HG02759 (cell line): ENCODE measurements around the gene DTX4.

Experiments used
- ATAC-seq: cut with Tn5 transposase; IDR thresholded peaks from one replicate; pipeline ENCODE4 v1.9.1; 2021; ENCODE audit warnings: mild to moderate bottlenecking, moderate library complexity; ENCODE audit not compliant: unreplicated experiment

Gene DTX4

DNA sequence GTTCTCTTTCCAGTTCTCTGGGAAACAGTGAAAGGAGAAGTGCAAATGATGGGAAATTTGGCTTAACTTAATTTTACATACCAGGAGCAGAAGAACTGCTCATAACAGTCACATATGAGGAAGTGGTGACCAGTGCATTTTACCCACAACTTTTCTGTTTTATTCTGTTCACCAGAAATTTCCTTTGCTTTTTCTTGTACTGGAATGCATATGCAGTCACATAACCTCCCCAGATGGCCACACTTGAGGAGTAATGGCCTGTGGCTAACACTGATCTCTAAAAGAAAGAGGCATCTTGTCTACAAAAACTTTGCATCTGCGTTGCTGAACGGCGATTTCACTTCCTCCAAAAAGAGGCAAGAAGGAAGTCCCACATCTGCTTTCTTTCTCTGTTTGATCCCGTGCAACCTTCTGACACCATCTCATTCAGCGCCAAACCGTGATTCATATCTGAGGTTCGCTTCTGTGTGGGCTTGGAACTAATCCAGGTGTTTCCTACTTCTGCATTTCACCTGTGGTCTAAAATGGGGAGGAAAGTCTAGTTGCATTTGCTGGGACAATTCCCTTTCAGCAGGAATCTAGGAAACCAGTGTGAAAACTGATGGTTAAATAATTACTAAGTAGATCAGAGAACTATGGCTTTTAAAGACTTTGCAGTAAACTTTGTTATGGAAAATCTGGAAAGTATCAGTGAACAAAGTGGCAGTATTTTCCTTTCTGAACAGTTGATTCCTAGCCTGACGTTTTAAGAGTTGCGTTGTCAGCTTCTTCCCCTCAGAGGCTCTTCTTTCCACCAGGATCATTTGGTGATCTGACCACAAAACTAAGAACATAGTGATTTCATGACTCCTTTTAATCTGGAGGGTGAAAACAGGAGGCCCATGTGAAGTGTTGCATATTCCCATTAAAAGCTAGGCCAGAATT, 45.0 kb downstream of the DTX4 start:
- peak; percentile 85 for ATAC-seq

DNA sequence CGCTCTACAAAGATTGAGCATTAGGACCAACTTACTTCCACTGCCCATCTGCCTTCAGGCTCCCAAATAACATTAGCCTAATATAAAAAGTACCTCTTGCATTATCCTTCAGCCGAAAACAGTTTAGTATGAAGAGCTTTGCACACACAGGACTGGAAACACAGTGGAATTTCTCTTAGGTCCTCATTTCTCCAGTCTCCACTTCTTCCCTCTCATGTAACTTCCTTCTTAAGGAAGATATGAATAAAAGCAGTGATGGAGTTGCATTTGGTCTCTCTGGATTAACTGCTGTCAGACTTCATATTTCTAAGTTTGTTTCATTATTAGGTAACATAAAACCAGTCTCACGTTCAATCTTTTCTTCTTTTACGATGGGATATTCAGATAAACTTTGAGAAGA, 46.4 kb downstream of the DTX4 start:
- no peak for ATAC-seq

DNA sequence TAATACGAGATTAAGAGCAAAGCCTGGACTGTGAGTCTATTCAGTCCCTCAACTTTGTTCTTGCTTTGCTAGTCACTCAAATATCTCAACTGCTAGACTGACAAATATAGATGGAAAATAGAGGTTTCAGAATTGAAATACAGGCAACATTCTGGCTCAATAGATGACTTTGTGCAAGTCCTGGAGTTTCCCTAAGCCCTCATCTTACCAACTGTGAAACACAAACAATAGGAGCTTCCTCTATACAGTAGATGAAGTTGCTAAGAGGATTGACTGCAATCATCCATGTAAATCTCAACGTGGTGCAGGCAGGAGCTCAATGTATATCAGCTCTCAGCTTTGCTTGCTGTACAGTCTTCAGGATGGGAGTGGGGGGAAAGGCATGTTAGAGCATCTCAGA, 47.0 kb downstream of the DTX4 start:
- no peak for ATAC-seq

GRCh38 chr11:59219836-59220235, 47.9 kb downstream of the DTX4 start:
- no peak for ATAC-seq

DNA sequence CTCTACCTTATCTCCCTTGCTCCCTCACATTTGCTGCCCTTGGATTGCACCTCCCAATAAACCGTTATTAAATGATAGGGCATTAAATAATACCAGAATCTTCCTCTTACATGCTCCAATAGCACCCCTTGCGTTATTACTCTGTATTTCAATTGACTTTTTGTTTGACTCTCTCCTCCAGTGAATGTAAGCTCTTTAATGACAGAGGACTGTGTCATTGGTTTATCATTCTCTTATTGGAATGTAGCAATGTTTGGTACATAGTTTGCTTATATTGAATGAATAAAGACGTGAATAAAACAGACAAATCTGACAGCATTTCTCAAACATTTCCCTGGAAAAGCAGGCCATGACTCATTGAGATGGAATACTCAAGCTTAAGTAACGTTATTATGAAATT, 49.5 kb downstream of the DTX4 start:
- ATAC-seq = no peak

GRCh38 chr11:59222464-59223060, 50.6 kb downstream of the DTX4 start:
- no peak for ATAC-seq

- no peak for ATAC-seq
These were observed 51.2 kb downstream of the DTX4 start for GRCh38 chr11:59223177-59223576.

DNA sequence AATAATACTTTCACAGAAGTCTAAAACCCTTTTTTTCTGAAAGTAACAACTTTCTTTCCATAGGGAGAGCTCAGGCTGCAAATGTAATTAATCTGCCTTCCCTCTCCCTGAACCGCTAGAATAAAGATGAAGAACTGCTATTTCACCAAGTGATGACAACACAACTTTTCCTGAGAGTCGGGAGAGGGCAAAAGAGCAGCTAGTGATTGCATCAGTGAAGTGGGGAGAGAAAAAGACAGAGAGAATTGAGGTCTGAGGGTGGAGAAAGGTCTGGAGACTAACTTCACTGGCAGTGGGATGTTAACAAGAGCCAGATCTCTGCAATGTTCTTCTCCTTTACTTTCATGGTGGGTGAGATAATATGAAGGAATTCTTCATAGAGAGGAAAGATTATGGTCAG, 51.7 kb downstream of the DTX4 start:
- ATAC-seq = no peak

GRCh38 chr11:59224351-59224928, 52.5 kb downstream of the DTX4 start:
- peak; percentile 44 for ATAC-seq

GRCh38 chr11:59225017-59225416, 53.1 kb downstream of the DTX4 start:
- ATAC-seq = peak; percentile 41

DNA sequence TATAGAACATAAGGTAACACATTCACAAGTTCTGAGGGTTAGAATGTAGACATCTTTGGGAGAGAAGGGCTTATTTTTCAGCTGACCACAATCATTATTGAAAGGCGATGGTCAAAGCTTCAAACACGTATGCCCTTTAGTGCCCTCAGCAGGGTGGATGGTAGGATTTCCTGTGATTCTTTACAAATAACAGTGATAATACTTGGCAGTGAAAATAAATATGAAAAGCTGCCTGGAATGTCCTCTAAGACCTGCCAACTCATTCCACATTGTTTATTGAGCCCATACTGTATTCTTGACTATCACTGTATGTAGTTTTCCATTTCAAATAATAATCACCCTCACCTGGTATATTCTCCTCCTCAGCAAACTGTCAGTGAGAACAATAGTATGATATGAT, 54.5 kb downstream of the DTX4 start:
- no peak for ATAC-seq

- ATAC-seq = no peak
These were observed 68.4 kb downstream of the DTX4 start for GRCh38 chr11:59240322-59240721.

GRCh38 chr11:59243633-59244032, 71.7 kb downstream of the DTX4 start:
- ATAC-seq = no peak

DNA sequence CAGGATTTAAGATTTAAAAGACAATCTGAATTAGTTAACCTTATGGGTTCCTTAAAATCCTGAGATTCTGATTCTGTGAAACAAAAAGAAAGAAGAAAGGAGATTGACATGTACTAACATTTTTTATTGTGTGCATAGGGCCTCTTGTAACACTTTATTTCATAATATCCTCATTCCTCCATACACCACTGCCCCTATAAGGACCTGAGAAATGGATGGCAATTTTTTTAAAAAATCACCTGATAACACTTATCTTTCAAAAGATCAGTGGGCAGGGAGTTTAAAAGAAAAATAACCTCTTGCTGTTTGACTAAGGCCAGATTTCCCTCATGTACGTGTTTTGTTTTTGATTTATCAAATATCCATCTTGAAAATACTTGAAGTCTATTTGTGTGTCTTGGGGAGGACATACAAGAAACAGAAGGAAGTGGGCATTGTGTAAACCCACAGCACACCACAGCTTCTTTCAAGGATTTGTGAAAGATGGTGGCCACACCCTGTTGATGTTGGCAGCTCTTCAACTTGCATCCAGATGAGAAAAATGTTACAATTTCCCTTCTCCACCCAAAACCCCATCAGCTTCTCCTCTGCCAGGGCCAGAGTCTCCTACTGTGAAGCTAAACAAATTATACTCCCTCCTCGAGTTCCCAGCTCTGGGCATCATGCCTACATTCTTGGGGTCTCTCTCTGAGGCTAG, 75.7 kb downstream of the DTX4 start:
- ATAC-seq = no peak

DNA sequence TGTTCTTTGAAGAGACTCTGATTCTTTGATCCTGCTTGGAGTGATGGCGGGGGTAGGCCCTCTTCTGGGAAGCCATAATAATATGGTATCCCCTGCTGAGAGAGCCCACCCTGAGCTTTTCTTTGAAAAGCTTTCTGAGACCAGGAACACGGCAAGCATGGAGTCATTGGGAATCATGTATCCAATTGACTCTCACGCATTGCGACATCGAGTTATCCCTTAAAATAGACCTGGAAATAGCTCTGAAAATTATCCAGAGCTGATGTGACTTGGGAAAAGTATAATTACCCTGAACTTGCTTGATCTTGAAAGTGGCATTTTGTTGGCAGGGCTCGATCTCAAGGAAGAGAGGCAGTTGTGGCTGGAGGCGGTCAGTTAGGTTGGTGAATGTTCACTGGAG, 77.6 kb downstream of the DTX4 start:
- no peak for ATAC-seq

DNA sequence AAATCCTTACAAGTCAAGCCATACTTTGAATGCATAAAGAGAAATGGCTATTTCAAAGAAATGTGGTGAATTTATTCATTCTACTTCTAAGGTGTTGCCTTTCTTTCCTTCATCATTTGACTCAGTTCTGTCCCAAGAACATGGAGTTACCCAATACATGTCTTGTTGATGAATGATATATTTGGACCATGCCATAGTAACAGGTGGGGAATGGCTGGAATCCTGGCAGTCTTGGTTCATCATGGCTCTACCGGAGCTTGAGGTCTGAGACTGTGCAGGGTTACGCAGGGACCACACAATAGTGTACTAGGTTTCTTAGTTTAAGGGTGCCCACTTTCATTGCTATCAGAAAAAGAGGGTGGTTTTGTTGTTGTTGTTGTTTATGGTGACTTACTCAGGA, 81.1 kb downstream of the DTX4 start:
- ATAC-seq = no peak

DNA sequence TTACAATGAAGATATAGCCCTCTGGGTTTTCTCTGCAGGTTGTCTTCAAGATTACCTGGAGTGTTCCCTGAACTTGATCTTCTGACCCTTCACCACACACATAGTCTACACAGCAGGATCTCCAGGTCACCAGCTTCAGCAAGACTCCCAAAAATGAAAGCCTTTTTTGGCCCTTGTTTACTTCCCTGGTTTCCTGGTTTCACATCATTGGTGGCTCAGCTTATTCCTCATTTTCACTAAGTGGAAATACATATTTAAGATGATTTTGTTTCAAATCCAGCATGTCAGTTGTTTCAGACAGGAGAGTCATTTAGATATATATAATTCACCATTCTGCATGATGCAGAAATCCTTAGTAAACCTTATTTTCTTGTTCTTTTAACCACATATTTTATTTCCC, 82.4 kb downstream of the DTX4 start:
- no peak for ATAC-seq

DNA sequence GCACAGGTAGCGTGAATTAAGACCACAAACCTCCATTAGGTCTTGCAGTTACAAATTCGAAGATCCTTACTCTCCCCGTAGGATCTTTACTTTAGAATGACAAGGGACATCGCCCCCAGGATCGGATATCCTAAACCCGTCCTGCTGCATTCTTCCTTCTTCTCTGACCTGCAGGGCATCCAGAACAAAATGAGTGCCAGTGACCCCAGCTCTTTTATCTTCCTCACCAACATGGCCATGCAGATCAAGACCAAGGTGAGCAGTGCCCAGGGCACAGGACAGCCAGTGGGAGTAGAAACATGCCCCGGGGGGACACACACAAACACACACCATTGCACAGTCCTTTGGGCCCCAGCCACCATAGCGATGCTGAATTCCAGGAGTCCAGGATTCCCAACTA, 83.3 kb downstream of the DTX4 start:
- no peak for ATAC-seq
